Measurements from ENCODE around the gene ARSD.

- TF ChIP-seq POLR2A (IDR thresholded peaks at IDR 0.05; ENCODE audit: low read depth) (no peak), CTCF (IDR thresholded peaks at IDR 0.05) (no peak)
These were observed 20.9 kb downstream of the ARSD start for GRCh38 chrX:2908125-2908685.
